A673 (cell line): Measurements from ENCODE around the gene THOC5. TPM values are rescaled to one million over a fixed set of nuclear protein-coding genes. Genes with fewer than 3 reads are reported as not detected.

Source experiments
- BruUV-seq: library from RNA; stranded (reverse); fragments of 400-500 nt; replicated peaks from 2 replicates; lab custom pipeline; 2021; lab: Mats Ljungman, UMichigan
- CTCF ChIA-PET: fragments of 300-600 bp; sonication (Branson Sonifier 250); formaldehyde crosslinking; loops from one replicate; lab custom pipeline; 2022; ENCODE audit warnings: antibody characterized with exemption; lab: Charles Lee
- POLR2A ChIA-PET: fragments of 300-600 bp; sonication (Branson Sonifier 250); formaldehyde crosslinking; loops from one replicate; lab custom pipeline; 2022; ENCODE audit warnings: antibody characterized with exemption; ENCODE audit not compliant: low non-redundant PET; lab: Charles Lee
- DNase-seq: peaks from one replicate; pipeline ENCODE4 v3.0.0-alpha.2; 2015; ENCODE audit warnings: low spot score
- H3K27ac ChIP-seq: fragments of 200-600 bp; sonication (generic); 2 replicates; pipeline ENCODE4 v1.5.1; 2016; ENCODE audit warnings: mixed run types, low read depth, mild to moderate bottlenecking, mixed read lengths, antibody characterized with exemption, low read length; ENCODE audit not compliant: poor library complexity, severe bottlenecking
- H3K27me3 ChIP-seq: fragments of 200-600 bp; sonication (generic); replicated peaks from 2 replicates; pipeline ENCODE4 v1.6.1; 2017; ENCODE audit warnings: mixed run types, low read depth, mild to moderate bottlenecking, mixed read lengths, antibody characterized with exemption, low read length; ENCODE audit not compliant: insufficient read depth, poor library complexity
- H3K36me3 ChIP-seq: fragments of 200-600 bp; sonication (generic); 2 replicates; pipeline ENCODE4 v1.6.1; 2016; ENCODE audit warnings: mixed run types, mild to moderate bottlenecking, mixed read lengths, antibody characterized with exemption, low read length; ENCODE audit not compliant: insufficient read depth, poor library complexity, severe bottlenecking
- H3K4me1 ChIP-seq: fragments of 200-600 bp; sonication (generic); 2 replicates; pipeline ENCODE4 v1.6.1; 2017; ENCODE audit warnings: mixed run types, mild to moderate bottlenecking, mixed read lengths, antibody characterized with exemption, low read length; ENCODE audit not compliant: insufficient read depth, poor library complexity, severe bottlenecking
- H3K4me3 ChIP-seq: fragments of 200-600 bp; sonication (generic); 2 replicates; pipeline ENCODE4 v1.5.1; 2016; ENCODE audit warnings: low read depth, mixed run types, mild to moderate bottlenecking, mixed read lengths, low read length; ENCODE audit not compliant: poor library complexity, severe bottlenecking
- H3K9me3 ChIP-seq: fragments of 200-600 bp; sonication (generic); 2 replicates; pipeline ENCODE4 v1.6.1; 2016; ENCODE audit warnings: mixed run types, low read depth, mild to moderate bottlenecking, mixed read lengths, antibody characterized with exemption, low read length; ENCODE audit not compliant: poor library complexity, severe bottlenecking
- EZH2 ChIP-seq: fragments of 200-600 bp; sonication (generic); IDR thresholded peaks from 2 replicates; pipeline ENCODE4 v1.6.1; 2017; ENCODE audit warnings: borderline replicate concordance, low read depth, mild to moderate bottlenecking, mixed read lengths, antibody characterized with exemption, low read length; ENCODE audit not compliant: poor library complexity, severe bottlenecking
- intact Hi-C: fragments of 100-400 bp; cut with micrococcal nuclease; formaldehyde crosslinking; loops from one replicate; pipeline ENCODE4 v1.10.0; 2022; ENCODE audit not compliant: unreplicated experiment
- total RNA-seq: library from RNA; stranded (reverse); gene quantifications from 2 replicates; pipeline ENCODE4 v1.2.3, GENCODE V29; 2021
- TF ChIP-seq, protein P1 (sequence below): fragments of 300-800, 200-600 bp; sonication (generic); conservative IDR thresholded peaks from 2 replicates; pipeline ENCODE4 v1.5.1; 2017; ENCODE audit warnings: low read depth, mild to moderate bottlenecking, antibody characterized with exemption, low read length, moderate library complexity, mixed read lengths

Gene THOC5
- total RNA-seq, 1 experiment from 2014 or later: 101 TPM

GRCh38 chr22:29524442-29525191, 28.9 kb downstream of the THOC5 start:
- TF ChIP-seq, protein P1, sequence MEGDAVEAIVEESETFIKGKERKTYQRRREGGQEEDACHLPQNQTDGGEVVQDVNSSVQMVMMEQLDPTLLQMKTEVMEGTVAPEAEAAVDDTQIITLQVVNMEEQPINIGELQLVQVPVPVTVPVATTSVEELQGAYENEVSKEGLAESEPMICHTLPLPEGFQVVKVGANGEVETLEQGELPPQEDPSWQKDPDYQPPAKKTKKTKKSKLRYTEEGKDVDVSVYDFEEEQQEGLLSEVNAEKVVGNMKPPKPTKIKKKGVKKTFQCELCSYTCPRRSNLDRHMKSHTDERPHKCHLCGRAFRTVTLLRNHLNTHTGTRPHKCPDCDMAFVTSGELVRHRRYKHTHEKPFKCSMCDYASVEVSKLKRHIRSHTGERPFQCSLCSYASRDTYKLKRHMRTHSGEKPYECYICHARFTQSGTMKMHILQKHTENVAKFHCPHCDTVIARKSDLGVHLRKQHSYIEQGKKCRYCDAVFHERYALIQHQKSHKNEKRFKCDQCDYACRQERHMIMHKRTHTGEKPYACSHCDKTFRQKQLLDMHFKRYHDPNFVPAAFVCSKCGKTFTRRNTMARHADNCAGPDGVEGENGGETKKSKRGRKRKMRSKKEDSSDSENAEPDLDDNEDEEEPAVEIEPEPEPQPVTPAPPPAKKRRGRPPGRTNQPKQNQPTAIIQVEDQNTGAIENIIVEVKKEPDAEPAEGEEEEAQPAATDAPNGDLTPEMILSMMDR: peak; percentile 46
- no peak for TF ChIP-seq EZH2
- intact Hi-C loops: no loop called here
- no peaks in the 10 kb centered on the region for H3K9me3 ChIP-seq
- H3K36me3 ChIP-seq: peaks cover 65% of the 10 kb centered on the region
- peak; percentile 21 for DNase-seq
- no peak overlapping the region for H3K27ac ChIP-seq
- no peaks in the 10 kb centered on the region for H3K4me1 ChIP-seq
- BruUV-seq: no TSS peak
- H3K4me3 ChIP-seq: no peak overlapping the region
- ChIA-PET CTCF (no interaction called here), POLR2A (no interaction called here)
- H3K27me3 ChIP-seq: no peaks in the 10 kb centered on the region

GRCh38 chr22:29523761-29524160, 29.8 kb downstream of the THOC5 start:
- intact Hi-C loops: no loop called here
- Histone ChIP-seq H3K27me3 (no peaks in the 10 kb centered on the region), H3K27ac (no peak overlapping the region), H3K4me3 (no peak overlapping the region), H3K36me3 (peaks cover 62% of the 10 kb centered on the region), H3K9me3 (no peaks in the 10 kb centered on the region), H3K4me1 (no peaks in the 10 kb centered on the region)
- ChIA-PET POLR2A (no interaction called here), CTCF (no interaction called here)
- TF ChIP-seq, protein P1: no peak
- TF ChIP-seq EZH2: no peak
- BruUV-seq: no TSS peak
- no peak for DNase-seq

- Histone ChIP-seq H3K27me3 (no peaks in the 10 kb centered on the region), H3K4me3 (no peak overlapping the region), H3K4me1 (no peaks in the 10 kb centered on the region), H3K9me3 (no peaks in the 10 kb centered on the region), H3K27ac (no peak overlapping the region), H3K36me3 (peaks cover 58% of the 10 kb centered on the region)
- intact Hi-C loops: no loop called here
- TF ChIP-seq EZH2: no peak
- TF ChIP-seq, protein P1: no peak
- no TSS peak for BruUV-seq
- no peak for DNase-seq
- POLR2A ChIA-PET: no interaction called here
- CTCF ChIA-PET: no interaction called here
These were observed 32.0 kb downstream of the THOC5 start for GRCh38 chr22:29521526-29521925.
